Stimulated activated CD4-positive, alpha-beta T cell treated with anti-CD3 and anti-CD28 coated beads, Interleukin-2, amount 100 ng/mL, for 24 hours (primary cell): ENCODE measurements around the gene RPS6KB2.

ENCODE experiments used
- DNase-seq, 2 donors: peaks; one replicate each; pipeline ENCODE4 v3.0.0-alpha.2; 2020

Gene RPS6KB2

DNA sequence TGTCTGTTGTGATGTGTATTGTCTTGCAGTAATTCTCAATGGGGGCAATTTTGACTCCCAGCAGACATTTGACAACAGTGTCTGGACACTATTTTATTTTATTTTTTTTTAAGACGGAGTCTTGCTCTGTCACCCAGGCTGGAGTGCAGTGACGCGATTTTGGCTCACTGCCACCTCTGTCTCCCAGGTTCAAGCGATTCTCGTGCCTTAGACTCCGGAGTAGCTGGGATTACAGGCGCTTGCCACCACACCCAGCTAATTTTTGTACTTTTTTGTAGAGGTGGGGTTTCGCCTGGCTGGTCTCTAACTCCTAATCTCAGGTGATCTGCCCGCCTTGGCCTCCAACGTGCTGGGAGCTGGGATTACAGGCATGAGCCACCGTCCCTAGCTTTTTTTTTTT, 1.4 kb downstream of the RPS6KB2 start:
- no peak for DNase-seq

DNA sequence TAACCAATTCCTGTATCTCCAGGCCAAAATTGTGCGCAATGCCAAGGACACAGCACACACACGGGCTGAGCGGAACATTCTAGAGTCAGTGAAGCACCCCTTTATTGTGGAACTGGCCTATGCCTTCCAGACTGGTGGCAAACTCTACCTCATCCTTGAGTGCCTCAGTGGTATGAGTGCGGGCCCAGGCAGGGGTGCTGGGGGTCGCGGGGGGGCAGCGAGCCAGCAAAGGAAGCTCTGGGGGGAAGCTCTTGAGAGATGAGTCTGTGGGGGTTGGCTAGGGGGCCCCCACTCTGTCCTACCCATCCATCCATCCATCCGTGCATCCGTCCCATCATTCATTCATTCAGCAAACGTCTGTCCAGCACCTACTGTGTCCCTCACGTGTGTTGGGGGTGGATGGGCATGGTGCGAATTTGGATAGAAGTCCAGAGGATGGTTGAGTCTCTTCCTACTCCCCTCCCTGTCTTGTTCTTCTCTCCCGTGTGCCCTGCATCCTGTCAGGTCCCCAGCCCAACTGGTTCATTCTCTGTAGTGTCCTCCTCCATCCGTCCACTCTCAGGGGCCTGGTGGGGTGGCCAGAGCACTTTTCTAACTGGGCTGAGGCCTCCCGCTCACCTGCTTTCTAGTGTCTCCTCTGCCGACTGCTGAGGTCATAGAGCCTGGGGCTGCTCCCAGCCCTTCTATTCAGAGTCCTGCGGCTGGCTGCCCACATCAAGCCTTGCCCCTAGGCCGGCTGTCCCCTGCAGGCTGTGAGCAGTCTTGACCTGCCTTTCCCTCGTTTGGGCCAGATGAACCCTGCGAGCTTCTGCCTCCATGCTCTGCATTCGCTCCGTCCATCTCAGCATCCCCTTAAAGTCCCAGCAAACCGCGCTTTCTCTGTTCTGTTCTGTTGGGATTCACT, 3.3 kb downstream of the RPS6KB2 start:
- DNase-seq: no peak

DNA sequence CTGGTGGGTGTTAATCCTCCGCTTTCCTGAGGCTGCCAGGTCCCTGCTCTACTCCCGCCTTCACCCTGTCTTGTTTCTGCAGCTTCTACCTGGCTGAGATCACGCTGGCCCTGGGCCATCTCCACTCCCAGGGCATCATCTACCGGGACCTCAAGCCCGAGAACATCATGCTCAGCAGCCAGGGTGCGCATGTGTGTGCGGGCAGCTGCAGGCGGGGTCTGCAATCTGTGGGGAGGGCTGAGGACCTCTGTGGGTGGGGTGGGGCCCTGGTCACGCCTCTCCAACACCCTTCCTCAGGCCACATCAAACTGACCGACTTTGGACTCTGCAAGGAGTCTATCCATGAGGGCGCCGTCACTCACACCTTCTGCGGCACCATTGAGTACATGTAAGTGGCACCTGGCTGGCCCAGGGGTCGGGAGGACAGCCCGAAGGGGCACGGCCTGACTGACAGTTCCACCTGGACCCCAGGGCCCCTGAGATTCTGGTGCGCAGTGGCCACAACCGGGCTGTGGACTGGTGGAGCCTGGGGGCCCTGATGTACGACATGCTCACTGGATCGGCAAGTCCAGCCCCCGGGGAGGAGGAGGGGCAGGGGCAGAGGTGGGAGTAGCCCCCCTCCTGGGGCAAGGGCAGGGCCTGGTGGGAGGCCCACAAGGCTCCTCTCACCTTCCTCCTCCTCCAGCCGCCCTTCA, 4.5 kb downstream of the RPS6KB2 start:
- peak in 1 of 2 donors; percentile 11 for DNase-seq

DNA sequence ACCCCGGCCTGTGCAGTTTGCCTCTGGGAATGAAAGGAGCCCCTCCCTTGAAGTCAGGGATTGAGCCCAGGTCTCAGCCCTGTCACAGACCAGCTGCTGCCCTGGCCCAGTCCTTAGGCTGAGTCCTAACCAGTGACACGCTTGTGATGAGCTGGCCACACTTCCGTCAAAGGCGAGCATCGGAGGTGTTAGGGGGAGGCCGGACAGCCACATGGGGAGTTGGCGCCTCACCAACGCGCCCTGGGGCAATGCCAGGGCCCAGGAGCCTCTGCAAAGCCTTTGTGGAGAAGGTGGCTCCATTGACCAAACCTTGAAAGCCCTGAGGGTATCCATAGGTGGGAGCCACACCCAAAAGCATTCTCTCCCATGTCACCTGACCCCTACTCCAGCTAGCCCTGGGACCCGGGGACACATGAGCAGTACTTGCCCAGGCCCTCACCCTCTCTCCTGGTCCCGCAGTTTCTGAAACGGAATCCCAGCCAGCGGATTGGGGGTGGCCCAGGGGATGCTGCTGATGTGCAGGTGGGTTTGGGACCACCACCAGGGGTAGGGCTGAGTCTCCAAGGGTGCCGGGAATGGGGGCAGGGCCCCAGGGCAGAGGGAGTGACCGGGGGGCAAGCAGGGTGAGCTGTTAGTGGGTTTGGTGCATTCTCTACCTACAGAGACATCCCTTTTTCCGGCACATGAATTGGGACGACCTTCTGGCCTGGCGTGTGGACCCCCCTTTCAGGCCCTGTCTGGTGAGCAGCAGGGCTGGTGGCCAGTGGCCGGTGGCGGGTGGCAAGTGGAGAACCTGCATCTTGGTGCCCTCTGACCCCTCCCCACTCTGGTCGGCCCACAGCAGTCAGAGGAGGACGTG, 5.5 kb downstream of the RPS6KB2 start:
- DNase-seq: peak in 1 of 2 donors; percentile 36

DNA sequence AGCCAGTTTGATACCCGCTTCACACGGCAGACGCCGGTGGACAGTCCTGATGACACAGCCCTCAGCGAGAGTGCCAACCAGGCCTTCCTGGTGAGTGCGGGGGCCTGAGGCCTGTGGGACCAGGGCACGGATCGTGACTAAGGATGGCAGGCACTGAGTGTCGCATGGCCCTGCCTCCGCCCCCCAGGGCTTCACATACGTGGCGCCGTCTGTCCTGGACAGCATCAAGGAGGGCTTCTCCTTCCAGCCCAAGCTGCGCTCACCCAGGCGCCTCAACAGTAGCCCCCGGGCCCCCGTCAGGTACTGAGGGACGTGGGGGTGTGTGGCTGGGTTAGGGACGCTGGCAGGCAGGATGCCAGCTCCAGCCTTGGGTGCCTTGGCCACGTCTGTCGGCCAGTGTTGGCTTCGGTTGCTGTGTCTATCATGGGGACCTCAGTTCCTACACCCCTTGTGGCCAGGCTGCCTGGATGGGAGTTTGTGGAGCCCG, 6.1 kb downstream of the RPS6KB2 start:
- DNase-seq: peak in 1 of 2 donors; percentile 56

DNA sequence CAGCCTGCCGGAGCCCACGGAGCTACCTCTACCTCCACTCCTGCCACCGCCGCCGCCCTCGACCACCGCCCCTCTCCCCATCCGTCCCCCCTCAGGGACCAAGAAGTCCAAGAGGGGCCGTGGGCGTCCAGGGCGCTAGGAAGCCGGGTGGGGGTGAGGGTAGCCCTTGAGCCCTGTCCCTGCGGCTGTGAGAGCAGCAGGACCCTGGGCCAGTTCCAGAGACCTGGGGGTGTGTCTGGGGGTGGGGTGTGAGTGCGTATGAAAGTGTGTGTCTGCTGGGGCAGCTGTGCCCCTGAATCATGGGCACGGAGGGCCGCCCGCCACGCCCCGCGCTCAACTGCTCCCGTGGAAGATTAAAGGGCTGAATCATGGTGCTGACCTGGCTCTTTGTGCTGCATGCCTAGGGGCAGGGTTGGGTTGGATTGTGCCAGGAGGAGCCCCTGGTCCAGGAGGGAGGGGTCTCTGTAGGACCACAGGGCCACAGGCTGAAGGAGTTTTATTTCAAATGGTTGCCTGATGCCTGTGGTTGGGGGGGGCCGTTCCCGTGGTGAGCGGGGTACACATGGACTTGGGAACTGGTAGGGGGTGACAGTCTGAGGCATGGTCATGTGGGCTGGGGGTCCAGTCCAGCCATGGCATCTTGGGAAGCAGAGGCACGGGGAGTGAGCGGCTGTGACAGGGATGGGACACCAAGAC, 6.9 kb downstream of the RPS6KB2 start:
- peak; percentile 46 to 60 for DNase-seq

DNA sequence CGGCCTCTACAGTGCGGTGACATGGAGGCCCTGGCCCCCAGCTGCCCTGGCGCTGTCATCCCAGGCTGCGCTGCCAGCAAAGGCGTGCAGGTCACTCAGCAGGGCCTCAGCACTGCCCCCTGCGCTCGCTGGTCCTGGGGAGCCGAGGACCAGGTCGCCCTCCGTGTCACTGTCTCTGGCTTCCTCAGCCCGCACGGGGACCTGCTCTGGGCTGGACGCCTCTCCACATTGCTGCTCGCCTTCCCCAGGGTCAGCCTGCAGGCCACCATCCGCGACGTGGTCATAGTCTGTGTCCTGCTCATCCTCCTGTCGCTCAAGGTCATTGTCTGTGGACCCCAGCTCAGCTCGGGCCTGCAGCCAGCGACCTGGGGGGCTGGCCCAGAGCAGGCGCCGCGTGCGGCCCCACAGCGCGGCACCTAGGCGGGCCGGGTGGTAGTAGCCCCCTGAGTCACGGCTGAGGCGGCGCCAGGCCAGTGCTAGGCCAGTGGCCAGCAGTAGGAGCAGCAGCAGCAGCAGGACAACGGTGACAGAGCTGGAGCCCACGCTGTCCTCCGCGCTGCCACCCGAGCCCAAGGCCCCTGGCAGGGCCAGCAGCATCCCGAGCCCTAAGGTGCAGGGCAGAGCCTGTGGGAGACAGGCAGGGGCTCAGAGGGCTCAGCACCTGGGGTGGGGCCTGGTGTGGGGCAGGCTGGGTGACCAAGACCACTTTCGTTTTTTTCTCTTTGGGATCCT, 7.6 kb downstream of the RPS6KB2 start:
- no peak for DNase-seq

DNA sequence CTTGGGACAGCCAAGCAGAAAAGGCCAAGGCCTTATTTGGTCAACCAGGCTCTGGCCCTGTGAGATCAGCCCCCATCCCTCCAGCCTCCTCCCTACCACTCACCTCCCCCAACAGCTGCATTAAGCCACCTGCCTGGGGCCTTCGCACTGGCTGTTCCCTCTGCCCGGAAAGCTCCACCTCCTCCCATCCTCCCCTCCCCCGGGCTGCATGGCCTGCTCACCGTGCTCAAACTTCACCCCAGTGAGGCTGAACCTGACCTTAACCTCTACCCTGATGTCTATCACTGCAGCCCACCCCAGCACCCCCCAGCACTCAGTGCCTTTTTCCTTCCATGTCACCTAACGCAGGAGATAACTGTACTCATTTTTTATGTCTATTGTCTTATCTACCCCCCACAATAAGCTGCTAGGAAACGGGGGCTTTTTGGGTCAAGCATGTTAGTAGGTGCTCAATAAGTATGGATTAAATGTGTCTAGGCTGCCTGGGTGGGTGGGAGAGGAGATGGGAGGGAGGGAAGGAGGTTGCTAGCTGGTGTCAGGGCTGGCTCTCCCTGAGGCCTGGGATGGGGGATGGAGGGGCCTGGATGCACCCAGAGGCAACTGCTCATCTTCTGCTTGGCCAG, 8.3 kb downstream of the RPS6KB2 start:
- peak; percentile 78 to 86 for DNase-seq

DNA sequence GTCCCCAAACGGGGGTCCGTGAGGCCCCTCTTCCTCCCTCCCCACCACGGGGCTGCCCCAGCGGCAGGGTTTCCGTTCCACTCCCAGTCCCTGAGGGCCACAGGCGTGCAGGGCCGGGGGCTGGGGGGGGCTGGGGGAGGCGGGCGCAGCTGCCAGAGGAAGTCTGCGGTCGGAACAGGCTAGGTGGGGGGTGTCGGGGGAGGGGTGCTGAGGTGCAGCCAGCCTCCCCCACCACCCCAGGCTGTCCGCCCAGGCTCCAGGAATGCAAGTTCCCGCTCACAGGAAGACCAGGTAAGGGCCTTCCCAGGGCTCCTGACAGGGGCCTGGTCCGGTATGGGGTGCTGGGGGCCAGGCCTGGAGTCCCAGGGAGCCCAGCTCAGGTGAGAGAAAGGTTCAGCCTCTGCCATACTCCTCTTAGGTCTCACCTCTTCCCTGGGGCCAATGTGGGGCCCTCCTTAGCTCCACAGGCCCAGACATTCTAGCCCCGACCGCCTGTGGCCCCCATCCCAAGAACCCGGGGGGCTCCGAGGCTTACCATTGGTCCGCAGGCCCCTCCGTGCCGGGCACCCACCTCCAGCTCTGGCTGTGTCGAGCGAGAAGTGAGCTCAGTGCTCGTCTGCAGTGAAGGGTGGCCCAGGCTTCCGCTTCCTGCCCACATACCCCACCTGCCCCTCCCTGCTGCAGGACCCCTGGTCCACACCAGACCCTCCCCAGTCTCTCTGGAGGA, 9.0 kb downstream of the RPS6KB2 start, which contains the start of gene PTPRCAP:
Gene PTPRCAP (minus strand): TSS at position 601 of the 727 bp plus-strand sequence. CDS start 63 bp downstream, at position 538.
- peak; percentile 74 to 81 for DNase-seq

DNA sequence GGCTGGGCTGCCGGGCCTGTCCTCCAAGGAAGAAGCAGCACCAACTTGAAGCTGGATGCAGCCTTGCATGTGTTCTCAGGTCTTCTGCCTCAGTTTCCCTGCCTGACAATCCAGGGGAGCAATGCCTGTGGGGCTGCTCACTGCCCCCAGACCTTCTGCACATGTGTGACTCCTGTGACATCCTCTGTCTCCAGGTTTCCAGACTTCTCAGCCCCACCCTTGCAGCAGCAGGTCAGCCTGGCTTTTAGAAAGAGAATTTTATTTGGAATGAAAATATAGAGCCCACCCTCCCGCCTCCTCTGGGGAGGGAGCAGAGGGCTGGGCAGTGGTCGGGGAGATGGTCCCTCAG, 9.5 kb downstream of the RPS6KB2 start:
- no peak for DNase-seq

DNA sequence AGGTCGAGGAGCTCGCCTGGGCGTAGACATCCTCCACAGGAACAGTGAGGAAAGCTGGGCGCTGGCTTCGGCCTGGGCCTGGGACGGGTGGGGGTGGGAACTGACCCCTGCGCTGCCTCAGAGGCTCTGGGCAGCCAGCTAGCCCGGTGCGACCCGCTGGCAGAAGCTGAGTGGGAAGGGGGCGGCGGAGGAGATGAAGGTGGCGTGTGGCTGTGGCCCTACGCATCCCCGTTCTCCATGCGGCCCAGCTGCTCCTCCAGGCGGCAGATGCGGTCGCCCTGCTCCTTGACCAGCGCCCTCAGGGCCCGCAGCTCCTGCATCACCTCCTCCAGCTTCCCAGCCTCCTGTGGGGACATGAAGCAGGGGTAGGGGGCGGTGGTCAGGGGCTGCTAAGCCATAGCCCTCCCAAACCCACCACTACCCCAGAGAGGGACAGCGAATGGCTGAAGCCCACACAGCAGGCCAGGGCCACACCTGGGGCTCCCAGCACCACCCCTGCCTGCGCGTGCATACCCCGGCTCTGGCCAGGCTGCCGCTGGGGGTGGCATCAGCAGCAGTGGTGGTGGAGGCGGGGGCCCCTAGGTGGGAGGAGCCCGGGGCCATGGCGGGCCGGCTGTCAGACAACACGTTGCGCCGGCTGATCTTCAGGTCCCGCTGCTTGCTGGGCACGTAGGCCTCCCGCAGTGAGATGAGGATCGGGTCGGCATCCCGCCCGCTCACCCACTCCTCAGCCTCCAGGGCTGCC, 10.0 kb downstream of the RPS6KB2 start:
- DNase-seq: peak; percentile 79 to 88

DNA sequence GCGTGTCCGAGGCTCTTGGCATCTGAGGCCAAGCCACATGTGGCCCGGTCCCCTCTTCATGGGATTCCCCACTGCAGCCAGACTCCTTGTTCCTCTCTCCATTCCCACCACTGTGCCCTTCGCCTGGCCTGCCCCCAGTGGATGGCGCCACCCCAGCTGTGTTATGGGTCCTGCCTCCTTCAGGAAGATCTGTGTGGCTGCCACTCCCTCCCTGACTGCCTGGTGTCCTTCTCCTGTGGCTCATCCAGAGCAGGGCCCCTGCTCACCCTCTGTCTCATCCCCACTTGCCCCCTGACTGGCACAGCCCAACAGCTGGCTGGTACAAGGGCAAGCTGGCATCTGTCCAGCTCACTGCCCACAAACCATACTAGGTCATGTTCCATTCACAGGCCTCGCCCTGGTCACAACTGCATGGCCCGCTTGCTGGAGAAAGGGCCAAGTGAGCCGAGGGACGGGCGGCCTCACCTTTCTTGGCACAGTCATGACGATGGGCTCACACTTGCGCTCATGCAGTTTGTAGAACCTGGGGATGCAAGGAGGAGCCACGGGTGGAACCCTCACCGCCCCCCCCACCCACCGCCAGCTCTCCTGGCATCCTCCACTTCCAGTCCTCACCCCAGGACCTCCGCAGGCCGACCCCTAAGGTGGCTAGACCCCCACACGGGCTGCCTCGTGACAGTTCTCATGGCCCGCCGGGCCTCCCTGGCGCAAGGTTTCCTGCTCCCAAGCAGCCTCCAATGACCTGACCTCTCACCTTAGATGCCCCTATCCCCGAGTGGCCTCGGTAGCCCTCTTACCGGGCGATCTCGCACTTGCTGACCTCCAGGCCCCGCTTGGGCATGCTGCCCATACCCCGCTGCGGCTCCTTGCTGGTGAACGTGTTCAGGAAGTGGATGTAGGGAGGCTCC, 11.3 kb downstream of the RPS6KB2 start:
- DNase-seq: peak; percentile 50 to 63

DNA sequence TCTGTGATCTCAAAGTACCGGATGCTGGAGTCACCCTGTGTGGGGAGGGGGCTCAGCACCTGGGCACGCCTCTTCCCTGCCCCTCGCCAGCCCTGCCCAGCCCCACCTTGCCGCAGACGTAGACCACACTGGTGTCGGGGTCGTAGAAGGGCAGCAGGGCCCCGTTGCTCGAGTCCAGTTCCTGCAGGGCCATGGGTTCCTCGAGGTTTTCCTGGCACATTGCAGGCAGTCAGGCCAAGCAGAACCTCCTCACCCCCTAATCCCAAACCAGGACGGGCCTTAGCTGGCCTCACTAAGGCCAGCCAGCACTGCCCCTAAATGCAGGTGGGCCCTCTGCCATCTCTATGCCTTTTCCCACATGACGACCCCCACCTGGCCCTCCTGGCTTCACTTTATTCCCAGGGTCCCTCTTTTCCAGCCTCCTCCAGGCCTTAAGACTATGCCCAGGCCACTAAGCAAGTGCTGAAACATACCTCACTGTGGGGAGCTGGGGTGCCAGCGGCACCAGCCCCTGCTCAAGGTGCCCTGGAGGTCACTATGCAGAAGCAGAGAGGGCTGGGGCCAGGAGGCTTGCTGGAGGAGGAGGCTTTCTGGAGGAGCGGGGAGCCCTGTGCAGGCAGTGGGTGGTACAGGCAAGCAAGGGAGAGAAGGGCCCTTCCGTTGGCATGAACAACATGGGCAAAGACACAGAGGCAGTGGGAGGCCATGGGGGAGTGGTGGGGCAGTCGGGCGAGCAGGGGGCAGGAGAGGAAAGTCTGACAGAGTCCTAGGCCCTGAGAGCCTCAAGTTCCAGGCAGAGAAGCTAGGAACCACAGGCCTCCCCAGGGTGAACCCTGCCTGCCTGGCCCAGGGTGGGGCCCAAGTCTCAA, 12.2 kb downstream of the RPS6KB2 start:
- peak in 1 of 2 donors; percentile 51 for DNase-seq

DNA sequence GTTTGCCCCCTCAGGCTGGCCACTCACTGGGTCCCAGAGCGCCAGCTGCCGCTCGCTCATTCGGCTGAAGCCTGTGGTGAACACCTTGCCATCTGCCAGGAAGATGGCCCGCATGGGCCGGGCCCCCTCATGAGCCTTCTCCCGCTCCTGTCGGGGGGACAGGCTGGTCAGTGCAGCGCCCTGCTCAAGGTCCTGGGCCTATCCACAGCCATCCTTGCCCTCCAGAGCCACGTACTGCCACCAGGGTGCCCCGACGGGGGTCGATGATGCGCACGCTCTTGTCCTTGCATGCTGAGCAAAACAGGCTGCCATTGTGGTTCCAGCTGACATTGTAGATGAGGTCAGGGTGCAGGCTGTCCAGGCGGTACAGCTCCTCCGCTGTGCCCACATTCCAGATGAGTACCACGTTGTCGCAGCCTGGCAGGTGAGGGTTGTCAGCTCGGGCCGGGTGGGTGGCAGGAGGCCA, 12.8 kb downstream of the RPS6KB2 start:
- peak in 1 of 2 donors; percentile 36 for DNase-seq

DNA sequence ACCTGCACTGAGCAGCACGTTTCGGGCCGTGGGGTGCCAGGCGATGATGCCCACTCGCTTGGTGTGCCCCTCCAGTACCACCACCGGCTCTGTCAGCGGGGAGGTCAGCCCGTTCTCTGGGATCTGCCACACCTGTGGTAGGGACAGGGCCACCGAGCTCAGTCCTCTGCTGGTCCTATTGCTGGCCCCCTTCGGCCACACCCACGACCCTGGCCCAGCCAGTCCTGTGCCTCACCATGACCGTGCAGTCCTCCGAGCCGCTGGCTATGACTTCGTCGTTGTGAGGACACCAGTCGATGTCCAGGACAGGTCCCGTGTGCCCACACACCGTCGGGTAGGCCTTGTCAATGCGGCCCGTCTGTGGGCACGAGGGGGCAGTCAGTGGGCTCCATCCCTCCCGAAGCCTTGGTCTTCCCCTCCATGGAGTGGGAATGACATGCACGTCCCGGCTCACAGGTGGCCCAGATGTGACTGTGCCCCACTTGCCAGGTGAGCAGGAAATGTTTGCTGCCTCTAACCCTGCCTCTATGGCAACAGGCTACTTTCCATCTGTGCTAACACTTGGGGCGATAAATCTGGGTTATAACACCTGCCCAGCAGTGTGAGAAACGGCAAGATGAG, 13.5 kb downstream of the RPS6KB2 start:
- peak in 1 of 2 donors; percentile 15 for DNase-seq

DNA sequence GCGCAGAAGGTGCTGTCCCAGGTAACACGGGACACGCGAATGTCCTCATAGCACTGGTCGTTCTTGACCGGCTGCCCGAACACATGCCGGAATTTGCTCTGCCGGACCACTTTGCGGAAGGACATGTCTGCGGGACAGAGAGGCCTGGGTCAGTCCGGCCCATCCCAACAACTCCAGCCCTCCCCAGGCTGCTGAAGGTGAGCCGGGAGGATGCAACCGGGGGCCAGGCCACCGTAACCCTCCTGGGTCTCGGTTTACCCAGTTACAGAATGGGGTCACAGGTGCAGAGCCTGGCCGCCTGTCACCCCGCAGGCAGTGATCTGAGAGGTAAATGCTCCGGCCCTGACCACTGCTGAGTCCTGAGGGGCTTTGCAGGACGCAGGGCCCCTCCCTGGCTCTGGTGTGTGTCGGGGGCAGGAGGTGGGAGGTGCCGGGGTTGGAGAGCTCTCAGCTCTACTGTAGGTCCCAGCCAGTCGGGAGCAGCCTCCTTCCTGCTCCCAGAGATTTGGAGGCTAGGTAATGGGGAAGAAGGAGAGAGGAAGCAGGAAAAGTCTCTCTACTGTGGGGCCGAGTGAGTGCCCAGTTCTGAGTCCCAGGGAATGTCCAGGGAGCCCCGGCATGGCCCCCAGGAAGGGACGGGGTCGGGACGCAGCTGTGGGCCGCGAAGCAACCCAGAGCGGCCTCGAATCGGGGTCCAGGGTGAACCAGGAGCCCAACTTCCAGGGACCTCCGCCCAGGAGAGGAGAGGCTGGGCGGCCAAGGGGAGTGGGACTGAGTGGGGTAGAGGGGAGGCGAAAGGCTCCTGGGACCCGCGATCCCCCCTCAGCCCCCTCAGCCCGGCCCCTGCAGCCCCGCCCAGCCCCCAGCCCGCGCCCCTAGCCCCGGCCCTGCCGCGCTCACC, 14.5 kb downstream of the RPS6KB2 start:
- DNase-seq: peak in 1 of 2 donors; percentile 18
